Measurements from ENCODE around the gene VPS18. TPM values are rescaled to one million over a fixed set of nuclear protein-coding genes. Genes with fewer than 3 reads are reported as not detected.

VPS18 gene
- total RNA-seq, 1 donor from 2014 or later = 52.7 TPM

Other genes with a start within 250 kb of the VPS18 start
- gene RAD51, start 199.3 kb upstream of the VPS18 start, total RNA-seq = 0.85 and 5.6 TPM in 2 replicates
- gene RMDN3, start 139.2 kb upstream of the VPS18 start, total RNA-seq = 17.2 and 27.0 TPM in 2 replicates
- 5.5 and 11.1 TPM in 2 replicates for gene GCHFR, start 130.4 kb upstream of the VPS18 start, total RNA-seq
- gene C15orf62, start 124.5 kb upstream of the VPS18 start, total RNA-seq = 0.50 and 0.69 TPM in 2 replicates
- 24.5 and 30.6 TPM in 2 replicates for gene ZFYVE19, start 87.4 kb upstream of the VPS18 start, total RNA-seq
- gene DNAJC17, start 87.0 kb upstream of the VPS18 start, total RNA-seq = 16.2 and 24.7 TPM in 2 replicates
- gene PPP1R14D, start 65.7 kb upstream of the VPS18 start, total RNA-seq = not detected in 2 replicates
- 144 and 235 TPM in 2 replicates for gene SPINT1, start 50.4 kb upstream of the VPS18 start, total RNA-seq
- gene RHOV, start 20.2 kb upstream of the VPS18 start, total RNA-seq = 0.45 and 1.6 TPM in 2 replicates
- 0.15 and 0.17 TPM in 2 replicates for gene DLL4, start 34.9 kb downstream of the VPS18 start, total RNA-seq
- 10.8 and 11.1 TPM in 2 replicates for gene CHAC1, start 59.0 kb downstream of the VPS18 start, total RNA-seq
- 21.2 and 33.9 TPM in 2 replicates for gene INO80, start 221.8 kb downstream of the VPS18 start, total RNA-seq